HG03095 (cell line): ENCODE results near the gene SLC4A4.
A peak's percentile ranks its signal among the peaks of the same experiment; 100 is the strongest.

Experiments used
- ATAC-seq: cut with Tn5 transposase; IDR thresholded peaks from one replicate; pipeline ENCODE4 v1.9.1; 2021; ENCODE audit warnings: moderate library complexity; ENCODE audit not compliant: unreplicated experiment

SLC4A4 gene

DNA sequence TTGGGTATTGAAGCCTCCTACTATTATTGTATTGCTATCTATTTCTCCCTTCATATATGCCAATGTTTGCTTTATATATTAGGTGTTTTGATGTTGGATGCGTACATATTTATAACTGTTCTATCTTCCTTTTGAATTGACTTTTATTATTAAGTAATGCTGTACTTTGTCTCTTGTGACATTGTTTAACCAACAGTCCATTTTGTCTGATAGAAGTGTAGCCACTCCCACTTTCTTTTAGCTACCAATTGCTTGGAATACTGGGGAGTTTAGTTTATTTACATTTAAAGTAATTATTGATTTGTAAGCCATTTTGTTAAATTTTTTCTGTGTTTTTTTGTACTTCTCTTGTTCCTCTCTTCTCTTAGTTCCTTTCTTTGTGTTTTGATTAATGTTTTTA is 249.2 kb downstream of the SLC4A4 start:
- no peak for ATAC-seq

DNA sequence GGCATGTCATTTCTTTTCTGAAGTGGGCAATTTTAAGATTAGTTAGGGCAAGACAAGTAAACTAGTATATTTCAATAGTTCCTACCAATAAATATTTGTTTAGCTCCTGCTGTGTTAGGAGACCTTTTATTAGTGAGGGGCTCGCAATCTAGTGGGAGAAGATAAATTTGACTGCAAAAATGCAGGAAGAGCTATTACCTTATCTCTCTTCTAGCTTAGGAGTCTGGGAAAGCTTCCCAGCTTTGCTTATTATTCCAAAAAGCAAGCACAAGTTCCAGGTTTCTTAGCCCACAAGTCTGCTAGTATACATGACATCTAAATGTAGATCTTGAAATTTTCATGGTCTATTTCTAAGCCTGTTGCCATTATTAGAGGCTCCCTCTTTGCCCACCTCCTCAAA is 254.0 kb downstream of the SLC4A4 start:
- ATAC-seq: no peak

- no peak for ATAC-seq
Observed at GRCh38 chr4:71593311-71593710, 254.5 kb downstream of the SLC4A4 start.

DNA sequence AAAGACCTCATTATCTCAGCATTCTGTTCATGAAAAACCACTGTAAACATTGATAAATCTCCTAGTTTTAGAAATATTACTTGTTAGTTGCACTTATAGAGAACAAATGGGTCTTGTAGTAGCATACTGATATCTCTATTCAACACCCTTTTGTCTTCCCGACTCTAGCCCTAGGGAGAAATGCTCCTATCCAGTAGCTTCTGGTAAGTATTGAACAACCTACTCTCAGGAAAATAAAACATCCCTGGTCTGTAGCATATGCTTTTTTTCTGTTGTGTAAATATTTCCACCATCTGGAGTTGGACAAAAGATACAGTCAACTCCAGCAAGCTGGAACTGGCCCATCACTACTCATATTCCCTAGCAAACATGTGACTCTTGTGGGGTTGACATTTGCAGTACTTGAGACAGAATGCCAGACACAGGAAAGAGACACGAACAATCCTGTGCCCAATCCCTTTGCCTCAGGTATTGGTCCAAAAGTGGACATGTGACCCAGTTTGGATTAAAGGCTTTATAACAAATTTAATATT is 256.8 kb downstream of the SLC4A4 start:
- ATAC-seq: no peak

- no peak for ATAC-seq
Observed at GRCh38 chr4:71599578-71599977, 260.8 kb downstream of the SLC4A4 start.

GRCh38 chr4:71602289-71602900 is 263.6 kb downstream of the SLC4A4 start:
- no peak for ATAC-seq

- peak; percentile 99 for ATAC-seq
Observed at GRCh38 chr4:71604785-71605184, 266.0 kb downstream of the SLC4A4 start.

DNA sequence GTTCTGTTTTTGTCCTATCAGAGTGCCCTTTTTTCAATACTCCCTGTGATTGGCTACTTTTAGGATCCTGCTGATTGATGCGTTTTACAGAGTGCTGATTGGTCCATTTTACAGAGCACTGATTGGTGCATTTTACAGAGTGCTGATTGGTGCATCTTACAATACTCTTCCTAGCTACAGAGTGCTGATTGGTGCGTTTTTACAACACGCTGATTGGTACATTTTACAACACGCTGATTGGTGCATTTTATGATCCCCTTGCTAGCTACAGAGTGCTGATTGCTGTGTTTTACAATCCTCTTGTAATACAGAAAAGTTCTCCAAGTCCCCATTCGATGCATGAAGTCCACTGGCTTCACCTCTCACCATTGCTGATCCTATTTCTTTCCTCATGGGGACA is 268.3 kb downstream of the SLC4A4 start:
- no peak for ATAC-seq

GRCh38 chr4:71607780-71608677 is 269.2 kb downstream of the SLC4A4 start:
- no peak for ATAC-seq

GRCh38 chr4:71608678-71609071 is 269.9 kb downstream of the SLC4A4 start:
- no peak for ATAC-seq

DNA sequence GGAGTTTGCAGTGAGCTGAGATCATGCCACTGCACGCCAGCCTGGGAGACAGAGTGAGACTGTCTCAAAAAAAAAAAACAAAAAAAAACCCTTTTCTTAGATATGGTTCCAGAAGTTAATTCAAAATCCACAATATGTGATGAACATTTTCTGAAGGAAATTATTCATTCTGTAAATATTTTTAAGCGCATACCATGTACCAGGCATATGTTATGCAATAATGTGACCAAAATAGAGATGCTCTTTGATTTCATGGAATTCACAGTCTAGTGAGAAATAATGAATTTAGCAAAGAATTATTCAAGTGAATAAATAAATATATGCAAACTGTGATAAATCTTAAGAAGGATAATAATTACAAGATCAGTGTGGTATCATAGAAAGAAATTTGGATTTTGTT is 270.3 kb downstream of the SLC4A4 start:
- ATAC-seq: no peak

DNA sequence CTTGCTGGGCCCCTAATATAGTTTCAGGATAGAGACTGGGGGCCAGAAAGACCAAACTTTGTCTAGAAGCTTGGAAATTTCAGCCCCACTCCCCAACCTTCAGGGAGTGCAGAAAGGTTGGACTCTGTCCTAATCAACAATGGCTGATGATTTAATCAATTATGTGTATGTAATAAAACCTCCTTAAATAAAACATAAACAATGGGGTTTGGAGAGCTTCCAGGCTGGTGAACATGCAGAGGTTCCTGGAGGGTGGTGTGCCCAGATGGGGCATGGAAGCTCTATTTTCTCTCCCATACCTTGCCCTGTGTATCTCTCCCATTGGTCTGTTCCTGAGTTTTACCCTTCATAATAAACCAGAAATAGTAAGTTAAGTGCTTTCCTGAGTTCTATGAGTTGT is 270.8 kb downstream of the SLC4A4 start:
- no peak for ATAC-seq

DNA sequence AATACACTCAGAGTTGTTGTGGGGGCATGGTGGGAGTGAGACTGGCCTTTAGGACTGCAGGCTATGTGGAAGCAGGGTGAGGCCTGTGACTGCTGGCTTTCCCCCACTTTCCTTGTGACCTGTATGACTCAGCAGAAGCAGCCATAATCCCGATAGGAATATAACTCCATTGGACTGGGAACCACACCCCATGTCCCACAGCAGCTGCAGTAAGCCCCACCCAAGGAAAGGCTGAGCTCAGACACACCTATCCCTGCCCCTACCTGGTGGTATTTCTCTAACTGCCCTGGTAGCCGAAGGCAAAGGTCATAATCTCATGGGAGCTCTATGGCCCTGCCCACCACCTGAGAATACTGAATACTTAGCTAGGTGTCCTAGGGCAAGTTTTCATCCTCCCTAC is 275.8 kb downstream of the SLC4A4 start:
- ATAC-seq: no peak

GRCh38 chr4:71616168-71616811 is 277.5 kb downstream of the SLC4A4 start:
- ATAC-seq: no peak
